B cell (primary cell): ENCODE measurements around the gene PLEKHG3. TPM values are rescaled to one million over a fixed set of nuclear protein-coding genes. Genes with fewer than 3 reads are reported as not detected.

ENCODE experiments used
- ATAC-seq: fragments of 200-7000 bp; cut with Tn5 transposase; one replicate; pipeline ENCODE4 v1.10.0; 2021; ENCODE audit warnings: low read depth, mild to moderate bottlenecking, moderate number of reproducible peaks, moderate library complexity
- CTCF ChIA-PET: fragments of 350-600 bp; sonication (Branson Sonifier 250); formaldehyde crosslinking; loops from one replicate; lab custom pipeline; 2021; ENCODE audit warnings: antibody characterized with exemption, inconsistent platforms; lab: Charles Lee
- POLR2A ChIA-PET: fragments of 350-600 bp; sonication (Branson Sonifier 250); formaldehyde crosslinking; loops from one replicate; lab custom pipeline; 2021; ENCODE audit warnings: antibody characterized with exemption; lab: Charles Lee
- DNase-seq: peaks from one replicate; pipeline ENCODE4 v3.0.0; 2013
- H2AFZ ChIP-seq: 2 replicates; pipeline ENCODE4 v1.6.1; 2012; ENCODE audit warnings: mild to moderate bottlenecking, low read depth, low read length; ENCODE audit not compliant: insufficient read depth, poor library complexity, severe bottlenecking
- H3K27ac ChIP-seq, 2 donors: 1 replicate in 1 of 2; 2 replicates in 1 of 2; pipeline ENCODE4 v1.5.1; 2012 to 2013; ENCODE audit warnings: low read length in 2 of 2, mild to moderate bottlenecking in 2 of 2, moderate library complexity in 1 of 2
- H3K27me3 ChIP-seq, 4 experiments: fragments of 200-600 bp in 1 of 4; sonication (generic) in 1 of 4; replicated peaks in 1 of 4; 1 replicate in 2 of 4; 2 replicates in 2 of 4; pipeline versions ENCODE4 v1.6.1 to v1.7.0; 2013 to 2016; ENCODE audit warnings: low read length in 3 of 4, mild to moderate bottlenecking in 2 of 4, mixed read lengths in 1 of 4, moderate library complexity in 1 of 4; ENCODE audit not compliant: insufficient read depth in 4 of 4, control insufficient read depth in 3 of 4; ENCODE audit errors: control extremely low read depth in 1 of 4
- H3K36me3 ChIP-seq, 2 experiments: replicated peaks in 1 of 2; 1 replicate in 1 of 2; 2 replicates in 1 of 2; pipeline versions ENCODE4 v1.6.1 to v1.7.1; 2013; ENCODE audit warnings: low read length in 1 of 2; ENCODE audit not compliant: insufficient read depth in 2 of 2, control insufficient read depth in 1 of 2; ENCODE audit errors: control extremely low read depth in 1 of 2, extremely low read depth in 1 of 2
- H3K4me1 ChIP-seq, 2 donors: fragments of 200-600 bp in 1 of 2; sonication (generic) in 1 of 2; 1 replicate in 1 of 2; 2 replicates in 1 of 2; pipeline versions ENCODE4 v1.5.1 to v1.6.1; 2013 to 2017; ENCODE audit warnings: low read length in 2 of 2; ENCODE audit not compliant: control insufficient read depth in 2 of 2, insufficient read depth in 2 of 2
- H3K4me2 ChIP-seq: replicated peaks from 2 replicates; pipeline ENCODE3; 2012; ENCODE audit warnings: mild to moderate bottlenecking, low read depth, low read length; ENCODE audit not compliant: poor library complexity, severe bottlenecking
- H3K4me3 ChIP-seq, 5 experiments: fragments of 200-600 bp in 1 of 5; sonication (generic) in 1 of 5; 1 replicate in 3 of 5; 2 replicates in 2 of 5; pipeline versions ENCODE4 v1.5.1 to v1.7.0; 2011 to 2016; ENCODE audit warnings: low read length in 4 of 5, mild to moderate bottlenecking in 4 of 5, low read depth in 2 of 5, control low read depth in 1 of 5, moderate library complexity in 1 of 5; ENCODE audit not compliant: insufficient read depth in 1 of 5; ENCODE audit errors: control extremely low read depth in 1 of 5, extremely low read depth in 1 of 5
- H3K79me2 ChIP-seq: fragments of 200-600 bp; sonication (generic); one replicate; pipeline ENCODE4 v1.6.0; 2016; ENCODE audit warnings: low read length; ENCODE audit not compliant: control insufficient read depth, insufficient read depth
- H3K9ac ChIP-seq: fragments of 200-600 bp; sonication (generic); 2 replicates; pipeline ENCODE4 v1.6.1; 2017; ENCODE audit warnings: mild to moderate bottlenecking, low read length, moderate library complexity
- H3K9me3 ChIP-seq, 3 donors: one replicate each; pipeline versions ENCODE4 v1.6.1 to v1.7.1; 2013; ENCODE audit warnings: low read length in 2 of 3; ENCODE audit not compliant: control insufficient read depth in 2 of 3, insufficient read depth in 1 of 3; ENCODE audit errors: control extremely low read depth in 1 of 3
- H4K20me1 ChIP-seq: 2 replicates; pipeline ENCODE4 v1.6.0; 2012; ENCODE audit warnings: mild to moderate bottlenecking, low read length; ENCODE audit not compliant: insufficient read depth, control insufficient read depth, poor library complexity, severe bottlenecking
- H3K27ac Mint-ChIP-seq: one replicate; pipeline ENCODE4 v1.8.0; 2021; ENCODE audit warnings: mixed read lengths
- H3K27me3 Mint-ChIP-seq: one replicate; pipeline ENCODE4 v1.8.0; 2021; ENCODE audit warnings: mixed read lengths
- H3K4me1 Mint-ChIP-seq: one replicate; pipeline ENCODE4 v1.8.0; 2021; ENCODE audit warnings: mixed read lengths
- H3K4me3 Mint-ChIP-seq: one replicate; pipeline ENCODE4 v1.8.0; 2021; ENCODE audit warnings: mixed read lengths
- H3K9me3 Mint-ChIP-seq: one replicate; pipeline ENCODE4 v1.8.0; 2022; ENCODE audit warnings: mixed read lengths; ENCODE audit not compliant: insufficient read depth
- EZH2 ChIP-seq: IDR thresholded peaks from 2 replicates; pipeline ENCODE4 v1.6.1; 2012; ENCODE audit warnings: borderline replicate concordance, low read depth, mild to moderate bottlenecking, moderate library complexity, low read length; ENCODE audit not compliant: insufficient read depth, poor library complexity, severe bottlenecking
- WGBS: methylation state at CpG from one replicate; pipeline ENCODE4 v1.1.5; 2013; ENCODE audit warnings: missing lambda C conversion rate; ENCODE audit not compliant: insufficient coverage; 5-methylcytosine and 5-hydroxymethylcytosine counted together
- intact Hi-C: fragments of 100-400 bp; cut with micrococcal nuclease; formaldehyde crosslinking; loops from one replicate; pipeline ENCODE4 v1.10.0; 2022
- polyA plus RNA-seq: library from polyadenylated mRNA; depleted of rRNA; stranded (reverse); fragments of >200 nt; gene quantifications from 2 replicates; pipeline ENCODE4 v1.2.3, GENCODE V29; 2012
- total RNA-seq, 2 donors: library from RNA; stranded (reverse); fragments of 120-200 nt in 1 of 2; gene quantifications; 1 replicate in 1 of 2; 2 replicates in 1 of 2; pipeline versions ENCODE4 v1.2.3 to v1.2.4, GENCODE V29; 2013 to 2022
- TF ChIP-seq, protein P1 (sequence below): fragments of 200-600 bp; IDR thresholded peaks from one replicate; pipeline ENCODE4 v1.8.0; 2022; ENCODE audit warnings: antibody characterized with exemption, mild to moderate bottlenecking

The PLEKHG3 gene
- total and polyA plus RNA-seq, 2 donors (not counting 1 experiment from before 2014, with no cell fraction given), result 0.12 to 0.25 TPM

DNA sequence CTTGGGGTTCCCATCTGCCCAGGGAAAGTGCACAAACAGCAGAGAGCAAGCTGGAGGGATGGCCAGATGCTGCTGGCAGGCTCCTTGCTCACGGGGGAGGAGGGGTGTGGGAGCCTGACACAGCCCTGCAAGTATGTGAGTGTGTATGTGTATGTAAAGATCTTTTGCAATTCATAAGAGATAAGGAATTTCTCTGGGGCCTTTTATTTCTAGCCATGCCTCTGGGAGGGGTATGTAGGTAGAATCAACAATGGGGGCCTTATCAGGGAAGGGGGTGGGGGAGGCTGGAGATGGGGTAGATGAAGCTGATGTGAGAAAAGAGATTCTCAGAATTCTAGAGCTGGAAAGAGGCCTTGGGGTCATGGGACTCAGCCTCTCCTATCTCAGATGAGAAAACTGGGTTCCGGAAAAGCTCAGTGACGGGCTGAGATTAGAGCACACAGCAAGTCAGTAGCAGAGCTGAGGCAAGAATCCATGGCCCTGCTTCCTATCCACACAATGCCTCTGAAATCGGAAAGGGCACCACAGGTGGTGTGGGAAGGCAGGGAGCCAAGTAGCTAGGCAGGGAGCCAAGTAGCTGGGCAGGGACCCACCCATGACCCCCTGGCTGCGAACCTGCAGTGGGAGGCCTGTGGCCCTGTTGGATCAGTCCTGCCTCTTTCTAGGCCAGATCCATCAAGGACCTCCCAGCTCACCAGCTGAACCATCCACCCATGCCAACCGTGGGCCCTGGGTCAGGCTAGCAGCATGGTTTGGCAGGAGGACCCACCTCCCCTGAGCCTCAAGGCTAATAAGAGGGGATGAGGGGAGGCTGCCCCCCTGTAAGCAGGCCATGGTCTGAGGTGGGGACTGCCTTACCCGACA is 54.7 kb downstream of the PLEKHG3 start:
- H3K27ac Mint-ChIP-seq, result no peak overlapping the region

DNA sequence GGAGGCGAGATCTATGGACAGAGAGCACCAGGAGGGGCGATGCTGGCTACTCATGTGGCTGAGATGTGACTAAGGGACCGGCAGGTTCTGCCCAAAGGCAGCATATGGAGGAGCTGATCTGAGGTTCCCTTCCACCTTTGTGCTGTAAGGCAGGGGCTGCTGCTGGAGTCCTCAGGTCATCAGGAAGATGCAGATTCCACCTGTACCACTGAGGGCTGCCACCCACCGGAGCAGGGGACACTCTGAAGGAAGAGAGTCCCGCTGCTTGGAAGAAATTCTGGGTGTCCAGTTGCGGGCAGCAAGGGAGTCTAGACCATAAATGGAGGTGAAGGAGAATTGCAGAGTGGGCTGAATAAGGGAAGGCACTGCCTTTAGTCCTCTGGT is 55.3 kb downstream of the PLEKHG3 start:
- no peaks in the 10 kb centered on the region for H3K9me3 Mint-ChIP-seq
- CTCF ChIA-PET, result interaction anchor here (1.7 kb wide), 1 partner anchor 133 kb away, joined by 5 read pairs; no protein-coding TSS in a partner anchor

More for the DNA sequence above, 54.7 kb downstream of the PLEKHG3 start:
- Histone ChIP-seq H2AFZ (no peak overlapping the region), H4K20me1 (no peaks in the 10 kb centered on the region), H3K79me2 (no peaks in the 10 kb centered on the region), H3K4me2 (no peak overlapping the region), H3K9me3 (peaks cover 0 to 3% (median 0%) of the 10 kb centered on the region in 3 donors), H3K27me3 (peaks cover 0 to 16% (median 5%) of the 10 kb centered on the region in 4 experiments), H3K36me3 (no peaks in the 10 kb centered on the region), H3K27ac (no peak overlapping the region), H3K9ac (no peak overlapping the region), H3K4me1 (no peaks in the 10 kb centered on the region), H3K4me3 (no peak overlapping the region)
- CTCF ChIA-PET, result interaction anchor here (0.7 to 1.7 kb wide), 2 partner anchors 9 to 133 kb away, joined by 3 to 5 read pairs; no protein-coding TSS in a partner anchor
- H3K4me1 Mint-ChIP-seq, result peaks cover 8% of the 10 kb centered on the region
- intact Hi-C loops, result no loop called here
- H3K9me3 Mint-ChIP-seq, result no peaks in the 10 kb centered on the region
- DNase-seq, result no peak
- no peak overlapping the region for H3K4me3 Mint-ChIP-seq
- TF ChIP-seq, protein P1, sequence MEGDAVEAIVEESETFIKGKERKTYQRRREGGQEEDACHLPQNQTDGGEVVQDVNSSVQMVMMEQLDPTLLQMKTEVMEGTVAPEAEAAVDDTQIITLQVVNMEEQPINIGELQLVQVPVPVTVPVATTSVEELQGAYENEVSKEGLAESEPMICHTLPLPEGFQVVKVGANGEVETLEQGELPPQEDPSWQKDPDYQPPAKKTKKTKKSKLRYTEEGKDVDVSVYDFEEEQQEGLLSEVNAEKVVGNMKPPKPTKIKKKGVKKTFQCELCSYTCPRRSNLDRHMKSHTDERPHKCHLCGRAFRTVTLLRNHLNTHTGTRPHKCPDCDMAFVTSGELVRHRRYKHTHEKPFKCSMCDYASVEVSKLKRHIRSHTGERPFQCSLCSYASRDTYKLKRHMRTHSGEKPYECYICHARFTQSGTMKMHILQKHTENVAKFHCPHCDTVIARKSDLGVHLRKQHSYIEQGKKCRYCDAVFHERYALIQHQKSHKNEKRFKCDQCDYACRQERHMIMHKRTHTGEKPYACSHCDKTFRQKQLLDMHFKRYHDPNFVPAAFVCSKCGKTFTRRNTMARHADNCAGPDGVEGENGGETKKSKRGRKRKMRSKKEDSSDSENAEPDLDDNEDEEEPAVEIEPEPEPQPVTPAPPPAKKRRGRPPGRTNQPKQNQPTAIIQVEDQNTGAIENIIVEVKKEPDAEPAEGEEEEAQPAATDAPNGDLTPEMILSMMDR, result no peak
- TF ChIP-seq EZH2, result no peak
- ATAC-seq, result no peak
- peaks cover 48% of the 10 kb centered on the region for H3K27me3 Mint-ChIP-seq
- POLR2A ChIA-PET, result no interaction called here
- WGBS, result 95% methylated on average over 6 of the region's 7 CpGs

More for the DNA sequence above, 55.3 kb downstream of the PLEKHG3 start:
- no peak for ATAC-seq
- H3K36me3 ChIP-seq, result no peaks in the 10 kb centered on the region
- WGBS, result 94% methylated on average over 6 of the region's 6 CpGs
- H3K9me3 ChIP-seq, result no peaks in the 10 kb centered on the region
- TF ChIP-seq EZH2, result no peak
- TF ChIP-seq, protein P1, result no peak
- POLR2A ChIA-PET, result no interaction called here
- intact Hi-C loops, result no loop called here
- H3K4me1 ChIP-seq, result peaks cover 4% of the 10 kb centered on the region in 2 donors
- no peak overlapping the region for H3K27ac ChIP-seq
- no peak for DNase-seq
- H3K27me3 Mint-ChIP-seq, result peaks cover 50% of the 10 kb centered on the region
- H4K20me1 ChIP-seq, result no peaks in the 10 kb centered on the region
- no peak overlapping the region for H3K4me3 Mint-ChIP-seq
- H3K79me2 ChIP-seq, result no peaks in the 10 kb centered on the region
- peaks cover 11% of the 10 kb centered on the region for H3K4me1 Mint-ChIP-seq
- H3K4me3 ChIP-seq, result no peak overlapping the region
- H3K9ac ChIP-seq, result no peak overlapping the region
- no peak overlapping the region for H3K4me2 ChIP-seq
- H3K27me3 ChIP-seq, result peaks cover 0 to 15% (median 5%) of the 10 kb centered on the region in 4 experiments
- no peak overlapping the region for H2AFZ ChIP-seq
- no peak overlapping the region for H3K27ac Mint-ChIP-seq
